H1 (cell line): Measurements from ENCODE around the gene SPTBN1. TPM values are rescaled to one million over a fixed set of nuclear protein-coding genes. Genes with fewer than 3 reads are reported as not detected.

Experiments used
- BCL11A ChIP-seq, 2 experiments: IDR thresholded peaks; one replicate each; pipeline ENCODE4 v1.6.1; 2011; ENCODE audit warnings: low read depth in 2 of 2, low read length in 2 of 2, mild to moderate bottlenecking in 2 of 2
- HDAC2 ChIP-seq, 2 experiments: fragments of 300-600 bp in 1 of 2; sonication (generic) in 1 of 2; IDR thresholded peaks; 2 replicates each; pipeline ENCODE4 v1.6.1; 2011 to 2012; ENCODE audit warnings: low read depth in 2 of 2, low read length in 2 of 2, mild to moderate bottlenecking in 2 of 2, moderate library complexity in 2 of 2, borderline replicate concordance in 1 of 2, inconsistent platforms in 1 of 2
- KDM4A ChIP-seq: IDR thresholded peaks from one replicate; pipeline ENCODE4 v1.7.1; 2012; ENCODE audit warnings: low read depth, mild to moderate bottlenecking, moderate library complexity, low read length, inconsistent platforms; ENCODE audit not compliant: severe bottlenecking
- KDM5A ChIP-seq: fragments of 200-600 bp; IDR thresholded peaks from 2 replicates; pipeline ENCODE4 v1.7.1; 2012; ENCODE audit warnings: mild to moderate bottlenecking, low read length, inconsistent platforms, mixed read lengths
- POLR2A ChIP-seq, 2 experiments: IDR thresholded peaks; 1 replicate in 1 of 2; 2 replicates in 1 of 2; pipeline ENCODE4 v1.6.1; 2011; ENCODE audit warnings: low read depth in 2 of 2, low read length in 2 of 2, mild to moderate bottlenecking in 2 of 2; ENCODE audit errors: control extremely low read depth in 1 of 2
- POU5F1 ChIP-seq: IDR thresholded peaks from 2 replicates; pipeline ENCODE4 v1.6.1; 2011; ENCODE audit warnings: low read depth, mild to moderate bottlenecking, low read length, moderate library complexity
- RNF2 ChIP-seq: fragments of 200-900, 300-1000 bp; sonication (generic); IDR thresholded peaks from 2 replicates; pipeline ENCODE4 v1.7.1; 2016; ENCODE audit warnings: borderline replicate concordance, low read depth, mild to moderate bottlenecking, antibody characterized with exemption, low read length; ENCODE audit not compliant: poor library complexity, severe bottlenecking; ENCODE audit errors: missing control alignments
- SAP30 ChIP-seq: fragments of 300-600 bp; sonication (generic); IDR thresholded peaks from 2 replicates; pipeline ENCODE4 v1.7.1; 2012; ENCODE audit warnings: low read length, moderate library complexity, mild to moderate bottlenecking, inconsistent platforms; ENCODE audit not compliant: insufficient read depth, insufficient replicate concordance
- SP1 ChIP-seq: IDR thresholded peaks from 2 replicates; pipeline ENCODE4 v1.6.1; 2011; ENCODE audit warnings: low read depth, low read length
- ZNF274 ChIP-seq: IDR thresholded peaks from 2 replicates; pipeline ENCODE4 v1.7.0; 2012; ENCODE audit warnings: low read length, borderline replicate concordance; ENCODE audit errors: extremely low read depth
- polyA plus RNA-seq, 7 experiments: library from polyadenylated mRNA; depleted of rRNA in 3 of 7; stranded (reverse) in 5 of 7; unstranded in 2 of 7; fragments of >200 nt in 5 of 7; fragments of 200-250 nt in 2 of 7; gene quantifications; 1 replicate in 5 of 7; 2 replicates in 1 of 7; 4 replicates in 1 of 7; pipeline versions ENCODE4 v1.2.1 to v1.2.3, GENCODE V29; 2011 to 2013; ENCODE audit warnings: missing spikeins in 2 of 7, mixed read lengths in 2 of 7
- total RNA-seq: library from RNA; stranded (reverse); fragmentation: NEBNext Ultra II Directional; extraction: Animal tissue kit (Norgen Biotek cat#: 25700); gene quantifications from 2 replicates; pipeline ENCODE4 v1.2.1, GENCODE V29; 2021

The SPTBN1 gene
- total and polyA plus RNA-seq, 2 of the 8 experiments (the other 6 are each of a cell fraction or from before 2014, with no cell fraction given) = 31.8 to 180 TPM

- TF ChIP-seq RNF2 (no peak), HDAC2 (IDR thresholded peaks at IDR 0.05; ENCODE audit: borderline replicate concordance in 1 of 2, low read depth in 2 of 2, low read length in 2 of 2) (no peak), KDM4A (no peak), KDM5A (no peak), BCL11A (IDR thresholded peaks at IDR 0.05; ENCODE audit: low read depth in 2 of 2, low read length in 2 of 2) (no peak), POU5F1 (no peak), SP1 (no peak), POLR2A (IDR thresholded peaks at IDR 0.05; ENCODE audit: control extremely low read depth in 1 of 2, low read depth in 2 of 2, low read length in 2 of 2) (no peak), SAP30 (no peak), ZNF274 (no peak)
- TF ChIP-seq, all 59 proteins: peak for 0
Measured at GRCh38 chr2:54428108-54428831, 27.9 kb upstream of the SPTBN1 start (continued).
